IPS-NIHi7 (cell line): ENCODE data around the gene KCNJ4.
"Not testable (repeated sequence)": the region's sequence is repeated elsewhere in the genome, so short reads cannot be mapped to it uniquely, and the experiment has no call there.

Source experiments
- DNase-seq: peaks from one replicate; pipeline ENCODE4 v3.0.0; 2012; ENCODE audit warnings: mixed read lengths; ENCODE audit errors: extremely low spot score

Gene KCNJ4

DNA sequence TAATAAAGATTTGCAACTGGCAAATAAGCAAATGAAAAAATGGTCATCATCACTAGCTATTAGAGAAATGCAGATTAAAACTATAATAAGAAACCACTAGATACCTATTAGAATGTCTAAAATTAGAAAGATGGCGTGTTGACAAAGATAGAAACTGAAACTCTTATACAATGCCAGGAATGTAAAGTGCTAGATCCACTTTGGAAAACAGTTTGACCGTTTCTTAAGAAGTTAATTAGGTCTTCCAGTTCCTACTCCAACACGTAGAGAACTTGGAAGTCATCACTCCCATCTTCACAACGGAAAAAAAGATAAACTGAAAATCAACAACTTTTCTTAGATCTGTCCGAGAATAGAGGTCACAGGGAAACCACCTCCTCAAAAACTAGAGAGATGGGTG lies 68.1 kb downstream of the KCNJ4 start:
- not testable (repeated sequence) for DNase-seq

- DNase-seq, result no peak
Observed at GRCh38 chr22:38383417-38383816, 71.6 kb downstream of the KCNJ4 start.

DNA sequence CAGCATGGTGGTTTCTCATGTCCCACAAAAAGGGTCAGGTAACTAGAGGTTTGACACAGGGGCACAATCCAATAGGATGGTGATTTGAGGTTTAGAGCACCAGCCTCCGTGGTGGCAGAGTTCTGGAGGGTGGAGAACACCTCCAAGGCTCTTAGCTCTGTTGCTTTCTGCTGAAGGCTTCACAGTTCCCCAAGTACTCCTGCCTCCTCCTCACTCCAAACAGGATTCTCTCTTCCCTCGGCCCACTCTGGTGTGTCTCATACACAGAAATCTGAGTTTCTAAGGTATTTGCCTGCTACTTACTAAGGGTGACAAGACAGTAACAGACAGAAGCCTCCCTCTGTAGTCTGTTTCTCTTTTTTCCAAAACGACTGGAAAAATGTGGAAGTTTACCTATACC lies 73.6 kb downstream of the KCNJ4 start:
- not testable (repeated sequence) for DNase-seq
